ENCODE data around the gene UBAC1.

DNA sequence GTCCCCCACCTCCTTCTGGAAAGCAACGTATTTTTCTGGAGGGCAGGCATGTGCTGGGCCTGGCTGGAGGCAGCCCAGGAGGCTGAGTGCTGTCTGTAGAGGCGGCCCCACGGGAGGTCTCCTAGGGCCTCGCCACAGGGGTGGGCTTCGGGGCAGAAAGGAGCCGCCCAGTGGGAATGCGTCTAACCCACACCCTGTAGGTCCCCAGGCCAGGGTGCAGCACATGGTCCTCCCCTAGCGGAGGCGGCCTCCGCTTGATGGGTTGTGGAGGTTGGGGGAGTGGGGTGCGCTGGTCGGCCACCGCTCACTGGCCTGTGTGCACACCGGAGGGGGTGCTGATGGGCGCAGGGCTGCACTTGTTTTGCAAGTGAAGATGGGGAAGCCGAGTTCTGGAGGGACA lies 48.3 kb upstream of the UBAC1 start:
- TF ChIP-seq EZH2phosphoT487 (IDR thresholded peaks at IDR 0.05; ENCODE audit: borderline replicate concordance, low read length) = no peak
- TF ChIP-seq, protein P1, sequence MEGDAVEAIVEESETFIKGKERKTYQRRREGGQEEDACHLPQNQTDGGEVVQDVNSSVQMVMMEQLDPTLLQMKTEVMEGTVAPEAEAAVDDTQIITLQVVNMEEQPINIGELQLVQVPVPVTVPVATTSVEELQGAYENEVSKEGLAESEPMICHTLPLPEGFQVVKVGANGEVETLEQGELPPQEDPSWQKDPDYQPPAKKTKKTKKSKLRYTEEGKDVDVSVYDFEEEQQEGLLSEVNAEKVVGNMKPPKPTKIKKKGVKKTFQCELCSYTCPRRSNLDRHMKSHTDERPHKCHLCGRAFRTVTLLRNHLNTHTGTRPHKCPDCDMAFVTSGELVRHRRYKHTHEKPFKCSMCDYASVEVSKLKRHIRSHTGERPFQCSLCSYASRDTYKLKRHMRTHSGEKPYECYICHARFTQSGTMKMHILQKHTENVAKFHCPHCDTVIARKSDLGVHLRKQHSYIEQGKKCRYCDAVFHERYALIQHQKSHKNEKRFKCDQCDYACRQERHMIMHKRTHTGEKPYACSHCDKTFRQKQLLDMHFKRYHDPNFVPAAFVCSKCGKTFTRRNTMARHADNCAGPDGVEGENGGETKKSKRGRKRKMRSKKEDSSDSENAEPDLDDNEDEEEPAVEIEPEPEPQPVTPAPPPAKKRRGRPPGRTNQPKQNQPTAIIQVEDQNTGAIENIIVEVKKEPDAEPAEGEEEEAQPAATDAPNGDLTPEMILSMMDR (IDR thresholded peaks at IDR 0.05; ENCODE audit: low read depth, low read length, poor library complexity, severe bottlenecking) = no peak
